ENCODE measurements around the gene SAFB.

SAFB gene

GRCh38 chr19:5622465-5623396 lies at the start of gene SAFB, which contains the start of gene SAFB2:
Gene SAFB (plus strand): TSS chr19:5623083. CDS start chr19:5623206, 123 bp downstream.
Gene SAFB2 (minus strand): TSS chr19:5622776. CDS start chr19:5622715, 61 bp downstream.
- peak; percentile 93 to 100 (median 98) for DNase-seq

DNA sequence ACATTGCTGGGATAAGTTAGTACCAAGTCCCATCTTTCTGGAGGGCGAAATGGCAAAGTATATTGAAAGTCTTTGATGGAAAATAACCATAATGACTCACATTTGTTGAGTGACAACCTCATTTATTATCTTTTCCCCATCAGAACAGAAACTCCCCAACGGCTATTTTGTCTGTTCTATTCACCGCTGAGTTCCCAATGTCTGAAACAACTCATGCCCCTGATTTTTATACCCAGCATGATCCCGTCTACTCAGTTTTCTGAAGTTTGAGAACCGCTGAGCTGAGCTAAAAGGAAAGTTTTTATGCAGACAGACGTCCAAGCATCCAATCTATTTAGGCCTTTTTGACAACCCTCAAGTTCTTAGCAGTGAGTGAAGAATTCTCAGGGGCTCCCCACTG lies 47.3 kb upstream of the SAFB start:
- DNase-seq, result no peak

- peak in 9 of 14 donors; percentile 3 to 49 (median 18) for DNase-seq
These were observed 44.6 kb upstream of the SAFB start for GRCh38 chr19:5578097-5578846.

DNA sequence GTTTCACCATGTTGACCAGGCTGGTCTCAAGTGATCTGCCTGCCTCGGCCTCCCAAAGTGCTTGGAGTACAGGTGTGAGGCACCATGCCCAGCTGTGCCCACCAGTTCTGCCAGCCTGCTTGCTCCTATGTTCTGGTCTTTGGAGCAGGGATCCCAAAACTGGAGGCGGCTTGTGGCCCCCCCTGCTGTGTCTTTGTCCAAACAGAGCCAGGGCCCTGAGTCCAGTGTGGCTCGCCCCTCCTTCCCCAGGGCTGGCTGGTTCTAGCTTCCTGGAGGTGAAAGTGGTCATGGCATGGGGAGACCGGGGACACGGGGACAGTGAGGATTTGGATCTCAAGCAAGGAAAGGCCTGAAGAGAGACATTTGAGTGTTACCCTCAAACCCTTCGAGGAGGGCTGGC lies 43.6 kb upstream of the SAFB start:
- no peak for DNase-seq

- DNase-seq, result no peak
These were observed 43.2 kb upstream of the SAFB start for GRCh38 chr19:5579697-5580096.

DNA sequence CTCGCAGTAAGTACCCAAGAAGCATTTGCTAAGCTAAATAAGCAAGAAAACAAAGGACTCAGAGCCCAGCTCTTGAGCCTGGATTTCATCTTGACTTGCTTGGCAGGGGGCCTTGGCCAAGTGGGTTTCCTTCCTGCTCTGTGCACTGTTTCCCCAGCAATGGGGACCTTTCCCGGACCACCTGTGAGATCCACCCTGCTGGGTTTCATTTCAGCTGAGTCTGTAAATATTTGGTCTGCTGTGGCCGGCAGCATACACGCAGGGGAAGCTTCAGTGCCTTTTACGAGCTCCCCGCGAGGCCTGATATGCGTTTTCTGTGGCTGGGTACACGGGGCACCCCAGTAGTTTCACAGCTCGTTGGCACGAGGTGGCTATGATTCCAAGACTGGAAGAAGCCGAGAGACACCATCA lies 42.7 kb upstream of the SAFB start:
- no peak for DNase-seq

DNA sequence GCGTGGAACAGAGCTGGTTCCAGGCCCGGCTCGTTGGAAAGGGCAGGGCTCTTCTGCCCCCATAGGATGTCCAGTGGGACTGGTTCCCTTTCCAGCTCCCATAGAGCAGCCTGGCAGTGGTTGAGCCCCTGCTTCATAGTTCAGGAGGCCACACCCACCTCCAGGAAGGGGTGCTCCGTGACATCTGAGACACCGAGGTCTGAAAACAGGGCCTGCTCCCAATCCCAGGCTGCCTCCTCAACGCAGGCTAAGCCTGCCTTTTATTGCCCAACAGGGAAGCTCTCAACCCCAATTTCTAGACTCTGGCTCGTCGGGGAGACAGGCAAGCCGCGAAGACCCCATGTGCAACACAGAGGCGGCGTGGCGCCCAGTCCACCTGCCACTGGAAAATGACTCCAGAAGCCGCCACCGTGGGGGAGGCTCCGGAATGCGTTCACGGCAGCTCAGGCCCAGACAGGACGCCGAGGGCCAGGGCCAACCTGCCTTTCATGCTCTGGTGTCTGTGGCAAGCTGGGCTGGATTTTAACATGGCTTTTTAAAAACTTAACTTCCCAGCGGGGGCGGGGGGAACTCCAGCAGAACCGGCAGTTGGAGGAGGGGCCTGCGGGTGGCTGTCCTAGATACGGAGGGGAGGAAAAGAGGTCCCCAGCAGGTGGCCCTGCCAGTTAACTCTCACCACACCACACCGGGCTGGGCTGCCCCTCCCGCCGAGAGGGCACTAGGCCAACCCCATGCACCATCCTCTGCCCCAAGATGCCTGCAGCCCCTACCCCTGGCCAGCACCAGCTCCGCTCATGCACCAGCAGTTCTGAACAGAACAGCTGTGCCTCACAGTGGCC lies 37.2 kb upstream of the SAFB start:
- peak in 12 of 14 donors; percentile 30 to 75 (median 46) for DNase-seq

DNA sequence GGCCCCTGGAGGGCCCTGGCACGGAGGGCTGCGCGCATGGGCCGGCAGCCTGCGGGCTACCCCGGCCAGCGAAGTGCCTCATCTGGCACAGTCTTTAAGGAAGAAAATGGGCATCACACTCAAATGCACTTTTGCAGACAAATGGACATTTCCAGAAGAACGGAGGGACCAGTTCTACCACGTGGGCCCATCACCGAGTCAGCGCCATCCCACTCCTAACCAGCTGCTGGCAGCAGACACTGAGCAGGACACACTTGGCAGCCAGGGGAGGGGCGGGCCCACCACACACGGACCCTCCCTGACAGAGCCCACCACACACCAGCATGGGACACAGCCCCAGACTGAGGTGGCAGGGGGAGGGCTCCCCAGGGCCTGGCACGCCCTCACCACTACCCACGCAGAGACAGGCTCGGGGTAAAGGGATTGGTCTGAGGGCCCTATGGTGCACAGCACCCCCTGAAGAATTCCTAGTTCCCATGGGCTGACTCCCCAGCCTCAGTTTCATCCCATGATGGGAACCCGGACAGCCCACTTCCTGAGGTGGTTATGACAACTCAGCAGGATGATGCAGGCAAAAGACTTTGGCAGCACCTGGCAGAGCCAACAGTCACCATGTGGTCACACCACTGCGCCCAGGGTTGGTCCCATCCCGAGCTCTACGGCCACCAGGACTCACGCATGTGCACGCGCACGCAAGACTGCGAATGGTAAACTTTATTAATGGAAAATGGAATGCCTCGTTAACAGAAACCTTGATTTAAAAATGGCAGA lies 36.4 kb upstream of the SAFB start:
- peak in 5 of 14 donors; percentile 46 to 75 (median 56) for DNase-seq

GRCh38 chr19:5587071-5587455 lies 35.8 kb upstream of the SAFB start:
- no peak for DNase-seq

GRCh38 chr19:5587661-5588060 lies 35.2 kb upstream of the SAFB start:
- no peak for DNase-seq

- peak in 8 of 14 donors; percentile 8 to 58 (median 18) for DNase-seq
These were observed 34.4 kb upstream of the SAFB start for GRCh38 chr19:5588441-5588840.

GRCh38 chr19:5588906-5589676 lies 33.8 kb upstream of the SAFB start:
- peak in 1 of 14 donors; percentile 28 for DNase-seq

DNA sequence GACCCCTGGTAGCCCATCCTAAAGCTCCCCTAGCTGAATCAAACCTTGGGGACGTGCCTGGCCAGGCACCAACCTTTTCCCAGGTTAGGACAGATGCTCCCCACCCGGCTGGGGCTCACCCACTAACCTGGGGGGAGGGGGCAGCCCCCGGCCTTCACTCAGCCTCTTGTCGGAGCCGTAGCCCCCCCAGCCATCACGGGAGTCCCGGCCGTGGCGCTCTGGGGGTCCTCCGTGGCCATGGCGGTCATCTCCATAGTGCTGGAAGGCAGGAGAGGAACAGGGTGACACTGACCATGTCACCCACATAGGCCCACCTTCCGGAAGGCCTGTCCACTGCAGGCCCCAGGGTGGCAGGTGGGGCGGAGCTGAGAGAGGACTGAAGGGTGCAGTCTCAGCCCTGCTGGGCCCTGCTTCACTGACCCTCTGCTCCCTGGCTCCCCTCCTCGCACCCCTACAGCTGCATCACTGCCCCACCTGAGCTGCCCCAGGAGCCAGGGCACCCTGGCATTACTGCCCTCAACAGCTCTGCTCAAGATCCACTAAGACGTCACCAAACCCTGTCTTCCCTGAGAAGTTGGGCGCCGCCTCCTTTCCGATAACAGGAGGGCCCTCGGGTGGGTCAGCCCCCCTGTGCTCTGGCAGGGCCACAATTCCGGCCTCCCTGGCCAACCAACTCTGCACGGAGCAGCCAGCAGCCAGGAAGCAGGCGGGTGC lies 32.6 kb upstream of the SAFB start:
- DNase-seq, result no peak

- no peak for DNase-seq
These were observed 32.1 kb upstream of the SAFB start for GRCh38 chr19:5590865-5591154.

GRCh38 chr19:5591476-5591875 lies 31.4 kb upstream of the SAFB start:
- DNase-seq, result no peak

GRCh38 chr19:5592531-5593342 lies 30.1 kb upstream of the SAFB start:
- no peak for DNase-seq

GRCh38 chr19:5593343-5594255 lies 29.3 kb upstream of the SAFB start:
- no peak for DNase-seq

DNA sequence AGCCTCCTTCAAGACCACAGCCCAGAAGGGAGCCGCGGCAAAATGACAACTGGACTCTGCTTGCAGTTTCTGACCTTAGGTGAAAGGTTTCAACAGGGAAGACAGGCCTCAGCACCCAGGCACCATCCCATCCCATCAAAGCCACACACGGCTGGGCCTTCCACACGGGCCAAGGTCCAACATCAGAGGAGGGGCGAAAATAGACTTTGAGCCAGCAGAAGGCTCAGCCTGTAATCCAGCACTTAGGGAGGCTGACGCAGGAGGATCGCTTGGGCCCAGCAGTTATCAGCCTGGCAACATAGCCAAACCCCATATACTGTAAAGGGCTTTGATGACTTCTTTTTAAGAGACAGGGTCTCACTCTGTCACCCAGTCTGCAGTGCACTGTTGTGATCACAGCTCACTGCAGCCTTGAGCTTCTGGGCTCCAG lies 28.3 kb upstream of the SAFB start:
- DNase-seq, result no peak
